ENCODE data around the gene TANGO2. TPM values are rescaled to one million over a fixed set of nuclear protein-coding genes. Genes with fewer than 3 reads are reported as not detected.

TANGO2 gene
- total RNA-seq, 1 donor from 2014 or later, result 24.9 TPM

GRCh38 chr22:20089226-20089976 is 68.5 kb downstream of the TANGO2 start:
- no peaks in the 10 kb centered on the region for H3K9me3 Mint-ChIP-seq (ENCODE audit: unreplicated experiment)
- H3K4me3 Mint-ChIP-seq (ENCODE audit: unreplicated experiment), result no peak overlapping the region
- DNase-seq (ENCODE audit: extremely low spot score, unreplicated experiment), result no peak
- TF ChIP-seq CTCF (IDR thresholded peaks at IDR 0.05), result no peak
- H3K36me3 Mint-ChIP-seq (ENCODE audit: unreplicated experiment), result peaks cover 70% of the 10 kb centered on the region
- H3K4me1 Mint-ChIP-seq (ENCODE audit: unreplicated experiment), result peaks cover 8% of the 10 kb centered on the region
- no peak overlapping the region for H3K27ac Mint-ChIP-seq (ENCODE audit: unreplicated experiment)
- H3K27me3 Mint-ChIP-seq (ENCODE audit: unreplicated experiment), result no peaks in the 10 kb centered on the region

- no peak overlapping the region for H3K27ac Mint-ChIP-seq (ENCODE audit: unreplicated experiment)
- peaks cover 4% of the 10 kb centered on the region for H3K4me1 Mint-ChIP-seq (ENCODE audit: unreplicated experiment)
- no peak overlapping the region for H3K4me3 Mint-ChIP-seq (ENCODE audit: unreplicated experiment)
- H3K9me3 Mint-ChIP-seq (ENCODE audit: unreplicated experiment), result no peaks in the 10 kb centered on the region
- no peak for TF ChIP-seq CTCF (IDR thresholded peaks at IDR 0.05)
- no peaks in the 10 kb centered on the region for H3K27me3 Mint-ChIP-seq (ENCODE audit: unreplicated experiment)
- H3K36me3 Mint-ChIP-seq (ENCODE audit: unreplicated experiment), result peaks cover 73% of the 10 kb centered on the region
- no peak for DNase-seq (ENCODE audit: extremely low spot score, unreplicated experiment)
These were observed 69.2 kb downstream of the TANGO2 start for GRCh38 chr22:20089977-20090729.

GRCh38 chr22:20090730-20091240 is 69.9 kb downstream of the TANGO2 start:
- Mint-ChIP-seq H3K4me3 (ENCODE audit: unreplicated experiment) (no peak overlapping the region), H3K27me3 (ENCODE audit: unreplicated experiment) (no peaks in the 10 kb centered on the region), H3K36me3 (ENCODE audit: unreplicated experiment) (peaks cover 78% of the 10 kb centered on the region), H3K27ac (ENCODE audit: unreplicated experiment) (no peak overlapping the region), H3K9me3 (ENCODE audit: unreplicated experiment) (no peaks in the 10 kb centered on the region), H3K4me1 (ENCODE audit: unreplicated experiment) (peaks cover 1% of the 10 kb centered on the region)
- no peak for TF ChIP-seq CTCF (IDR thresholded peaks at IDR 0.05)
- no peak for DNase-seq (ENCODE audit: extremely low spot score, unreplicated experiment)

- no peak for TF ChIP-seq CTCF (IDR thresholded peaks at IDR 0.05)
- Mint-ChIP-seq H3K4me1 (ENCODE audit: unreplicated experiment) (peaks cover 1% of the 10 kb centered on the region), H3K36me3 (ENCODE audit: unreplicated experiment) (peaks cover 81% of the 10 kb centered on the region), H3K27ac (ENCODE audit: unreplicated experiment) (no peak overlapping the region), H3K4me3 (ENCODE audit: unreplicated experiment) (no peak overlapping the region), H3K27me3 (ENCODE audit: unreplicated experiment) (no peaks in the 10 kb centered on the region), H3K9me3 (ENCODE audit: unreplicated experiment) (peaks cover 11% of the 10 kb centered on the region)
- no peak for DNase-seq (ENCODE audit: extremely low spot score, unreplicated experiment)
These were observed 71.0 kb downstream of the TANGO2 start for GRCh38 chr22:20091690-20092476.
